Measurements from ENCODE around the gene SLX4IP.
A peak's percentile ranks its signal among the peaks of the same experiment; 100 is the strongest.

Gene SLX4IP

GRCh38 chr20:10670501-10671220 lies 235.6 kb downstream of the SLX4IP start:
- Histone ChIP-seq H3K9me3 (ENCODE audit: insufficient read depth, low read depth, low read length) (no peaks in the 10 kb centered on the region), H3K36me3 (ENCODE audit: insufficient read depth, low read length) (peaks cover 30% of the 10 kb centered on the region), H3K9ac (ENCODE audit: low read depth, low read length) (peak overlapping the region; percentile 19; the same call in 1 of the 2 replicates), H3K4me3 (ENCODE audit: low read length) (peak overlapping the region; percentile 87), H3K27me3 (ENCODE audit: insufficient read depth, low read length) (peaks cover 11% of the 10 kb centered on the region; the same call in 1 of the 2 replicates), H3K27ac (ENCODE audit: low read depth, low read length) (0 out of 2 replicates have a peak overlapping the region, but pooled peaks have one; percentile 22), H3K4me1 (ENCODE audit: insufficient read depth, low read length) (peaks cover 64% of the 10 kb centered on the region)
- WGBS = 45% methylated on average over 18 of the region's 18 CpGs

GRCh38 chr20:10671221-10671918 lies 236.3 kb downstream of the SLX4IP start:
- H3K4me1 ChIP-seq (ENCODE audit: insufficient read depth, low read length) = peaks cover 57% of the 10 kb centered on the region
- H3K9me3 ChIP-seq (ENCODE audit: insufficient read depth, low read depth, low read length) = no peaks in the 10 kb centered on the region
- H3K27me3 ChIP-seq (ENCODE audit: insufficient read depth, low read length) = peaks cover 11% of the 10 kb centered on the region; the same call in 1 of the 2 replicates
- H3K4me3 ChIP-seq (ENCODE audit: low read length) = peak overlapping the region; percentile 87
- peaks cover 30% of the 10 kb centered on the region for H3K36me3 ChIP-seq (ENCODE audit: insufficient read depth, low read length)
- H3K27ac ChIP-seq (ENCODE audit: low read depth, low read length) = peak overlapping the region; percentile 22; the same call in 1 of the 2 replicates
- peak overlapping the region; percentile 19; the same call in 1 of the 2 replicates for H3K9ac ChIP-seq (ENCODE audit: low read depth, low read length)
- WGBS = 4% methylated on average over 13 of the region's 13 CpGs

- no peak overlapping the region; the same call in 1 of the 2 replicates for H3K27ac ChIP-seq (ENCODE audit: low read depth, low read length)
These were observed 237.0 kb downstream of the SLX4IP start for GRCh38 chr20:10671919-10672623.

GRCh38 chr20:10672624-10673127 lies 237.6 kb downstream of the SLX4IP start:
- under 1% methylated on average over 47 of the region's 47 CpGs for WGBS
- Histone ChIP-seq H3K27ac (ENCODE audit: low read depth, low read length) (peak overlapping the region; percentile 95; the same call in 1 of the 2 replicates), H3K9ac (ENCODE audit: low read depth, low read length) (peak overlapping the region; percentile 85), H3K9me3 (ENCODE audit: insufficient read depth, low read depth, low read length) (no peaks in the 10 kb centered on the region), H3K36me3 (ENCODE audit: insufficient read depth, low read length) (peaks cover 22% of the 10 kb centered on the region), H3K4me3 (ENCODE audit: low read length) (peak overlapping the region; percentile 87), H3K4me1 (ENCODE audit: insufficient read depth, low read length) (peaks cover 44% of the 10 kb centered on the region), H3K27me3 (ENCODE audit: insufficient read depth, low read length) (peaks cover 11% of the 10 kb centered on the region; the same call in 1 of the 2 replicates)

More at GRCh38 chr20:10671919-10672623, 237.0 kb downstream of the SLX4IP start:
- peak overlapping the region; percentile 87 for H3K4me3 ChIP-seq (ENCODE audit: low read length)
- peaks cover 11% of the 10 kb centered on the region; the same call in 1 of the 2 replicates for H3K27me3 ChIP-seq (ENCODE audit: insufficient read depth, low read length)
- H3K4me1 ChIP-seq (ENCODE audit: insufficient read depth, low read length) = peaks cover 50% of the 10 kb centered on the region
- peak overlapping the region; percentile 85 for H3K9ac ChIP-seq (ENCODE audit: low read depth, low read length)
- H3K9me3 ChIP-seq (ENCODE audit: insufficient read depth, low read depth, low read length) = no peaks in the 10 kb centered on the region
- WGBS = under 1% methylated on average over 42 of the region's 42 CpGs
- peaks cover 24% of the 10 kb centered on the region for H3K36me3 ChIP-seq (ENCODE audit: insufficient read depth, low read length)

- Histone ChIP-seq H3K27me3 (ENCODE audit: insufficient read depth, low read length) (peaks cover 11% of the 10 kb centered on the region; the same call in 1 of the 2 replicates), H3K9ac (ENCODE audit: low read depth, low read length) (peak overlapping the region; percentile 85), H3K4me1 (ENCODE audit: insufficient read depth, low read length) (peaks cover 38% of the 10 kb centered on the region), H3K4me3 (ENCODE audit: low read length) (peak overlapping the region; percentile 87), H3K36me3 (ENCODE audit: insufficient read depth, low read length) (peaks cover 16% of the 10 kb centered on the region), H3K27ac (ENCODE audit: low read depth, low read length) (peak overlapping the region; percentile 95; the same call in 1 of the 2 replicates), H3K9me3 (ENCODE audit: insufficient read depth, low read depth, low read length) (no peaks in the 10 kb centered on the region)
- WGBS = under 1% methylated on average over 73 of the region's 73 CpGs
These were observed 238.2 kb downstream of the SLX4IP start for GRCh38 chr20:10673176-10673841.

- peak within 1 kb of the TSS; percentile 87 for H3K4me3 ChIP-seq (ENCODE audit: low read length)
- under 1% methylated on average over 83 of the region's 84 CpGs for WGBS
These were observed 239.0 kb downstream of the SLX4IP start, which contains the start of gene JAG1 for GRCh38 chr20:10673842-10674683. JAG1 (minus strand) TSS chr20:10673999; CDS start chr20:10673530, 469 bp downstream.

GRCh38 chr20:10674684-10675449 lies 239.8 kb downstream of the SLX4IP start:
- 5% methylated on average over 38 of the region's 38 CpGs for WGBS

More at GRCh38 chr20:10673842-10674683, 239.0 kb downstream of the SLX4IP start, which contains the start of gene JAG1:
- H3K9ac ChIP-seq (ENCODE audit: low read depth, low read length) = peak within 1 kb of the TSS; percentile 85
- no peaks in the 10 kb centered on the region for H3K9me3 ChIP-seq (ENCODE audit: insufficient read depth, low read depth, low read length)
- H3K4me1 ChIP-seq (ENCODE audit: insufficient read depth, low read length) = peaks cover 30% of the 10 kb centered on the region
- peak within 1 kb of the TSS; percentile 95 for H3K27ac ChIP-seq (ENCODE audit: low read depth, low read length)
- H3K27me3 ChIP-seq (ENCODE audit: insufficient read depth, low read length) = peaks cover 11% of the 10 kb centered on the region; the same call in 1 of the 2 replicates
- peaks cover 8% of the 10 kb centered on the region; the same call in 1 of the 2 replicates for H3K36me3 ChIP-seq (ENCODE audit: insufficient read depth, low read length)

GRCh38 chr20:10675450-10675848 lies 240.3 kb downstream of the SLX4IP start:
- H3K27me3 ChIP-seq (ENCODE audit: insufficient read depth, low read length) = peaks cover 11% of the 10 kb centered on the region; the same call in 1 of the 2 replicates
- H3K9ac ChIP-seq (ENCODE audit: low read depth, low read length) = no peak overlapping the region
- H3K27ac ChIP-seq (ENCODE audit: low read depth, low read length) = no peak overlapping the region
- 90% methylated on average over 4 of the region's 4 CpGs for WGBS
- H3K36me3 ChIP-seq (ENCODE audit: insufficient read depth, low read length) = peaks cover 2% of the 10 kb centered on the region; the same call in 1 of the 2 replicates
- peaks cover 17% of the 10 kb centered on the region for H3K4me1 ChIP-seq (ENCODE audit: insufficient read depth, low read length)
- H3K9me3 ChIP-seq (ENCODE audit: insufficient read depth, low read depth, low read length) = no peaks in the 10 kb centered on the region
- peak overlapping the region; percentile 87 for H3K4me3 ChIP-seq (ENCODE audit: low read length)

More at GRCh38 chr20:10674684-10675449, 239.8 kb downstream of the SLX4IP start:
- H3K9me3 ChIP-seq (ENCODE audit: insufficient read depth, low read depth, low read length) = no peaks in the 10 kb centered on the region
- peak overlapping the region; percentile 95 for H3K27ac ChIP-seq (ENCODE audit: low read depth, low read length)
- H3K4me3 ChIP-seq (ENCODE audit: low read length) = peak overlapping the region; percentile 87
- peaks cover 11% of the 10 kb centered on the region; the same call in 1 of the 2 replicates for H3K27me3 ChIP-seq (ENCODE audit: insufficient read depth, low read length)
- peak overlapping the region; percentile 85 for H3K9ac ChIP-seq (ENCODE audit: low read depth, low read length)
- H3K36me3 ChIP-seq (ENCODE audit: insufficient read depth, low read length) = peaks cover 3% of the 10 kb centered on the region; the same call in 1 of the 2 replicates
- H3K4me1 ChIP-seq (ENCODE audit: insufficient read depth, low read length) = peaks cover 23% of the 10 kb centered on the region

GRCh38 chr20:10676518-10676917 lies 241.4 kb downstream of the SLX4IP start:
- H3K27me3 ChIP-seq (ENCODE audit: insufficient read depth, low read length) = peaks cover 11% of the 10 kb centered on the region; the same call in 1 of the 2 replicates
- peaks cover 9% of the 10 kb centered on the region; the same call in 1 of the 2 replicates for H3K4me1 ChIP-seq (ENCODE audit: insufficient read depth, low read length)
- H3K4me3 ChIP-seq (ENCODE audit: low read length) = no peak overlapping the region
- no peak overlapping the region for H3K9ac ChIP-seq (ENCODE audit: low read depth, low read length)
- no peak overlapping the region for H3K27ac ChIP-seq (ENCODE audit: low read depth, low read length)
- no peaks in the 10 kb centered on the region for H3K36me3 ChIP-seq (ENCODE audit: insufficient read depth, low read length)
- WGBS = 84% methylated on average over 3 of the region's 3 CpGs
- H3K9me3 ChIP-seq (ENCODE audit: insufficient read depth, low read depth, low read length) = no peaks in the 10 kb centered on the region

Measured in HUES64 (cell line).